NT2/D1 (cell line): ENCODE measurements around the gene NIP7.

Experiments used
- SUZ12 ChIP-seq: IDR thresholded peaks from 2 replicates; pipeline ENCODE4 v1.6.1; 2011; ENCODE audit not compliant: insufficient read length, insufficient read depth; ENCODE audit errors: extremely low read depth
- YY1 ChIP-seq: IDR thresholded peaks from 2 replicates; pipeline ENCODE4 v1.6.1; 2011; ENCODE audit not compliant: insufficient read length, insufficient read depth
- ZNF274 ChIP-seq: IDR thresholded peaks from 2 replicates; pipeline ENCODE4 v1.6.1; 2011; ENCODE audit warnings: mild to moderate bottlenecking, low read depth, low read length

DNA sequence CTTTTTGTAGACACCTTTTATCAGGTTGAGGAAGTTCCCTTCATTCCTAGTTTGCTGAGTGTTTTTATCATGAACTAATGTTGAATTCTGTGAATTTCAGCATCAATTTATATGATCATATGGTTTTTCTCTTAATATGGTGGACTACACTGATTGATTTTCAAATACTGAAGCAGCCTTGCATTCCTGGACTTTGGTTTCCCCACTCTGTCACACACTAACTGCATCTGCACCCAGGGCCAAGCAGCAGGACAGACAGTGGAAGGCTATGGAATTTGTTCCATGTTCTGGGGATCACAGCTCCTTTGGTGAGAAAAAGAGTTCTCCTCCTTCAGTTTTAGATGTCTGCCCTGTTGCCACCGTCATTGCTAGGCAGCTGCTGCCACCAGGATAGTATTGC is 38.5 kb downstream of the NIP7 start:
- no peak for TF ChIP-seq ZNF274
- no peak for TF ChIP-seq YY1
- no peak for TF ChIP-seq SUZ12
